Measurements from ENCODE around the gene DNAJC28. TPM values are rescaled to one million over a fixed set of nuclear protein-coding genes. Genes with fewer than 3 reads are reported as not detected.

DNAJC28 gene
- total RNA-seq, 1 experiment from 2014 or later, result 0.20 TPM

Other genes with a start within 250 kb of the DNAJC28 start
- 10.3 and 13.4 TPM in 2 replicates for gene IL10RB, start 225.3 kb downstream of the DNAJC28 start, total RNA-seq (2014; rRNA removed; shearing (Covaris generic))
- 1.6 and 6.8 TPM in 2 replicates for gene IFNAR1, start 166.7 kb downstream of the DNAJC28 start, total RNA-seq (2014; rRNA removed; shearing (Covaris generic))
- 28.1 and 30.2 TPM in 2 replicates for gene IFNGR2, start 88.3 kb downstream of the DNAJC28 start, total RNA-seq (2014; rRNA removed; shearing (Covaris generic))
- 7.0 and 8.0 TPM in 2 replicates for gene TMEM50B, start 11.7 kb downstream of the DNAJC28 start, total RNA-seq (2014; rRNA removed; shearing (Covaris generic))
- 57.6 and 59.4 TPM in 2 replicates for gene GART, start 50.4 kb upstream of the DNAJC28 start, total RNA-seq (2014; rRNA removed; shearing (Covaris generic))
- 67.7 and 68.9 TPM in 2 replicates for gene SON, start 51.3 kb upstream of the DNAJC28 start, total RNA-seq (2014; rRNA removed; shearing (Covaris generic))
- 19.4 and 21.7 TPM in 2 replicates for gene DONSON, start 97.0 kb upstream of the DNAJC28 start, total RNA-seq (2014; rRNA removed; shearing (Covaris generic))
- 3.4 and 8.1 TPM in 2 replicates for gene CRYZL1, start 150.0 kb upstream of the DNAJC28 start, total RNA-seq (2014; rRNA removed; shearing (Covaris generic))
- 12.4 and 19.6 TPM in 2 replicates for gene ITSN1, start 150.8 kb upstream of the DNAJC28 start, total RNA-seq (2014; rRNA removed; shearing (Covaris generic))